ENCODE results near the gene MYO3A. TPM values are rescaled to one million over a fixed set of nuclear protein-coding genes. Genes with fewer than 3 reads are reported as not detected.

MYO3A gene
- total RNA-seq, 1 experiment from 2014 or later = not detected

- H3K9me3 ChIP-seq = no peaks in the 10 kb centered on the region
- no TSS peak for BruUV-seq (replicated peaks)
- Mint-ChIP-seq H3K9me3 (ENCODE audit: unreplicated experiment) (no peaks in the 10 kb centered on the region), H3K4me3 (ENCODE audit: unreplicated experiment) (no peak overlapping the region), H3K4me1 (ENCODE audit: low read depth, unreplicated experiment) (no peaks in the 10 kb centered on the region), H3K27ac (ENCODE audit: unreplicated experiment) (no peak overlapping the region), H3K27me3 (ENCODE audit: insufficient read depth, unreplicated experiment) (peaks cover 36% of the 10 kb centered on the region), H3K36me3 (ENCODE audit: insufficient read depth, unreplicated experiment) (no peaks in the 10 kb centered on the region)
- no peak for DNase-seq
- TF ChIP-seq CTCF (IDR thresholded peaks at IDR 0.05; ENCODE audit: insufficient read depth in 1 of 2, low read depth in 1 of 2, low read length in 1 of 2, severe bottlenecking in 1 of 2, unreplicated experiment in 1 of 2) = no peak
- H3K27me3 ChIP-seq (replicated peaks; ENCODE audit: control insufficient read depth, insufficient read depth, low read length) = no peaks in the 10 kb centered on the region; the same call in 1 of the 2 replicates
- ChIA-PET CTCF (no interaction called here), POLR2A (no interaction called here)
- intact Hi-C loops (cut with micrococcal nuclease; ENCODE audit: unreplicated experiment) = no loop called here
- no peak overlapping the region for H3K4me3 ChIP-seq (ENCODE audit: low read depth, low read length)
- H3K4me1 ChIP-seq = no peaks in the 10 kb centered on the region
- H3K36me3 ChIP-seq (ENCODE audit: control insufficient read depth, insufficient read depth, low read length) = no peaks in the 10 kb centered on the region
Measured at GRCh38 chr10:26238378-26238777, 304.3 kb downstream of the MYO3A start.

GRCh38 chr10:26242706-26243350, 308.8 kb downstream of the MYO3A start:
- Histone ChIP-seq H3K9me3 (no peaks in the 10 kb centered on the region), H3K4me1 (no peaks in the 10 kb centered on the region), H3K36me3 (ENCODE audit: control insufficient read depth, insufficient read depth, low read length) (no peaks in the 10 kb centered on the region), H3K27me3 (replicated peaks; ENCODE audit: control insufficient read depth, insufficient read depth, low read length) (no peaks in the 10 kb centered on the region; the same call in 1 of the 2 replicates), H3K4me3 (ENCODE audit: low read depth, low read length) (no peak overlapping the region)
- TF ChIP-seq CTCF (IDR thresholded peaks at IDR 0.05; ENCODE audit: insufficient read depth in 1 of 2, low read depth in 1 of 2, low read length in 1 of 2, severe bottlenecking in 1 of 2, unreplicated experiment in 1 of 2) = no peak
- Mint-ChIP-seq H3K36me3 (ENCODE audit: insufficient read depth, unreplicated experiment) (peaks cover 2% of the 10 kb centered on the region), H3K4me1 (ENCODE audit: low read depth, unreplicated experiment) (no peaks in the 10 kb centered on the region), H3K27ac (ENCODE audit: unreplicated experiment) (no peak overlapping the region), H3K4me3 (ENCODE audit: unreplicated experiment) (no peak overlapping the region), H3K27me3 (ENCODE audit: insufficient read depth, unreplicated experiment) (peaks cover 38% of the 10 kb centered on the region), H3K9me3 (ENCODE audit: unreplicated experiment) (no peaks in the 10 kb centered on the region)
- ChIA-PET CTCF (interaction anchor here (0.6 kb wide), 1 partner anchor 117 kb away, joined by 3 read pairs; no protein-coding TSS in a partner anchor), POLR2A (no interaction called here)
- intact Hi-C loops (cut with micrococcal nuclease; ENCODE audit: unreplicated experiment) = no loop called here
- no peak for DNase-seq
- no TSS peak for BruUV-seq (replicated peaks)

GRCh38 chr10:26243351-26243720, 309.3 kb downstream of the MYO3A start:
- no peaks in the 10 kb centered on the region for H3K36me3 ChIP-seq (ENCODE audit: control insufficient read depth, insufficient read depth, low read length)
- Mint-ChIP-seq H3K4me1 (ENCODE audit: low read depth, unreplicated experiment) (no peaks in the 10 kb centered on the region), H3K27me3 (ENCODE audit: insufficient read depth, unreplicated experiment) (peaks cover 33% of the 10 kb centered on the region), H3K27ac (ENCODE audit: unreplicated experiment) (no peak overlapping the region), H3K36me3 (ENCODE audit: insufficient read depth, unreplicated experiment) (peaks cover 5% of the 10 kb centered on the region), H3K9me3 (ENCODE audit: unreplicated experiment) (no peaks in the 10 kb centered on the region), H3K4me3 (ENCODE audit: unreplicated experiment) (no peak overlapping the region)
- no peak for DNase-seq
- intact Hi-C loops (cut with micrococcal nuclease; ENCODE audit: unreplicated experiment) = no loop called here
- no peaks in the 10 kb centered on the region for H3K4me1 ChIP-seq
- no peak overlapping the region for H3K4me3 ChIP-seq (ENCODE audit: low read depth, low read length)
- no peaks in the 10 kb centered on the region; the same call in 1 of the 2 replicates for H3K27me3 ChIP-seq (replicated peaks; ENCODE audit: control insufficient read depth, insufficient read depth, low read length)
- BruUV-seq (replicated peaks) = no TSS peak
- ChIA-PET POLR2A (no interaction called here), CTCF (interaction anchor here (0.6 kb wide), 1 partner anchor 117 kb away, joined by 3 read pairs; no protein-coding TSS in a partner anchor)
- no peak for TF ChIP-seq CTCF (IDR thresholded peaks at IDR 0.05; ENCODE audit: insufficient read depth in 1 of 2, low read depth in 1 of 2, low read length in 1 of 2, severe bottlenecking in 1 of 2, unreplicated experiment in 1 of 2)
- H3K9me3 ChIP-seq = no peaks in the 10 kb centered on the region

All from Caco-2 (cell line).